Measurements from ENCODE around the gene TMEM89.
A peak's percentile ranks its signal among the peaks of the same experiment; 100 is the strongest.

The TMEM89 gene

GRCh38 chr3:48662753-48663488 is 41.4 kb upstream of the TMEM89 start, which contains the start of gene CELSR3:
TSS of gene CELSR3 (minus strand) at chr3:48662886. CDS start at chr3:48662634, 252 bp downstream.
- Histone ChIP-seq H4K8ac (ENCODE audit: low read depth, low read length) (no peak within 1 kb of the TSS), H3K18ac (ENCODE audit: low read length) (peak within 1 kb of the TSS; percentile 98), H3K23ac (ENCODE audit: low read depth, low read length, poor library complexity) (peak within 1 kb of the TSS; percentile 87), H3K36me3 (replicated peaks in 1 of 2; ENCODE audit: control insufficient read depth in 2 of 2, insufficient read depth in 2 of 2, low read length in 2 of 2) (peaks cover 30 to 56% of the 10 kb centered on the region in 2 donors), H3K79me1 (ENCODE audit: low read depth, low read length) (peaks cover 1% of the 10 kb centered on the region), H2BK12ac (ENCODE audit: low read length) (no peak within 1 kb of the TSS), H4K91ac (ENCODE audit: low read depth, low read length, poor library complexity) (no peak within 1 kb of the TSS), H3K4ac (ENCODE audit: low read length) (no peak within 1 kb of the TSS), H2BK15ac (ENCODE audit: low read length) (peak within 1 kb of the TSS; percentile 83), H2AK5ac (ENCODE audit: low read depth, low read length) (peak within 1 kb of the TSS; percentile 63), H2BK5ac (ENCODE audit: low read length) (peak within 1 kb of the TSS; percentile 7), H3K27me3 (ENCODE audit: control insufficient read depth in 3 of 3, insufficient read depth in 3 of 3, low read depth in 1 of 3, low read length in 3 of 3) (no peaks in the 10 kb centered on the region), H3K9me3 (replicated peaks in 1 of 2; ENCODE audit: control insufficient read depth in 2 of 2, insufficient read depth in 1 of 2, low read depth in 1 of 2, low read length in 2 of 2) (peaks cover 6 to 24% of the 10 kb centered on the region in 2 donors), H3K4me3 (ENCODE audit: low read length in 2 of 2) (peak within 1 kb of the TSS; percentile 79 to 85), H2AFZ (ENCODE audit: low read length) (peak within 1 kb of the TSS; percentile 93), H3K4me1 (ENCODE audit: control insufficient read depth in 2 of 2, insufficient read depth in 1 of 2, low read depth in 1 of 2, low read length in 2 of 2) (peaks cover 5% of the 10 kb centered on the region in 2 donors), H2BK120ac (ENCODE audit: low read depth, low read length) (peak within 1 kb of the TSS; percentile 38), H3K4me2 (ENCODE audit: insufficient read depth, low read length, poor library complexity, severe bottlenecking) (peak within 1 kb of the TSS; percentile 94), H3K27ac (replicated peaks; ENCODE audit: low read length) (peak within 1 kb of the TSS; percentile 99), H3K14ac (ENCODE audit: low read length) (peak within 1 kb of the TSS; percentile 39), H3K9ac (ENCODE audit: low read depth, low read length, poor library complexity) (peak within 1 kb of the TSS; percentile 89)
- peak; percentile 90 for DNase-seq (ENCODE audit: low spot score)
- WGBS, 2 donors (ENCODE audit: extremely low coverage in 2 of 2, insufficient read length in 2 of 2, insufficient replicate concordance in 1 of 2), result no CpG with 5 or more reads among the region's 52 CpGs

GRCh38 chr3:48662145-48662752 is 40.7 kb upstream of the TMEM89 start:
- Histone ChIP-seq H3K9ac (ENCODE audit: low read depth, low read length, poor library complexity) (no peak overlapping the region), H3K4me2 (ENCODE audit: insufficient read depth, low read length, poor library complexity, severe bottlenecking) (peak overlapping the region; percentile 94), H3K27ac (replicated peaks; ENCODE audit: low read length) (no peak overlapping the region), H4K91ac (ENCODE audit: low read depth, low read length, poor library complexity) (no peak overlapping the region), H2AK5ac (ENCODE audit: low read depth, low read length) (peak overlapping the region; percentile 41), H3K9me3 (replicated peaks in 1 of 2; ENCODE audit: control insufficient read depth in 2 of 2, insufficient read depth in 1 of 2, low read depth in 1 of 2, low read length in 2 of 2) (peaks cover 6 to 24% of the 10 kb centered on the region in 2 donors), H3K4me3 (ENCODE audit: low read length in 2 of 2) (peak overlapping the region; percentile 79 to 85), H2BK120ac (ENCODE audit: low read depth, low read length) (no peak overlapping the region), H2BK12ac (ENCODE audit: low read length) (no peak overlapping the region), H3K23ac (ENCODE audit: low read depth, low read length, poor library complexity) (no peak overlapping the region), H4K8ac (ENCODE audit: low read depth, low read length) (no peak overlapping the region), H3K27me3 (ENCODE audit: control insufficient read depth in 3 of 3, insufficient read depth in 3 of 3, low read depth in 1 of 3, low read length in 3 of 3) (no peaks in the 10 kb centered on the region), H2BK5ac (ENCODE audit: low read length) (no peak overlapping the region), H3K18ac (ENCODE audit: low read length) (peak overlapping the region; percentile 15), H3K79me1 (ENCODE audit: low read depth, low read length) (peaks cover 1% of the 10 kb centered on the region), H2BK15ac (ENCODE audit: low read length) (no peak overlapping the region), H3K14ac (ENCODE audit: low read length) (no peak overlapping the region), H2AFZ (ENCODE audit: low read length) (peak overlapping the region; percentile 93), H3K4me1 (ENCODE audit: control insufficient read depth in 2 of 2, insufficient read depth in 1 of 2, low read depth in 1 of 2, low read length in 2 of 2) (peaks cover 5% of the 10 kb centered on the region in 2 donors), H3K36me3 (replicated peaks in 1 of 2; ENCODE audit: control insufficient read depth in 2 of 2, insufficient read depth in 2 of 2, low read length in 2 of 2) (peaks cover 32 to 63% of the 10 kb centered on the region in 2 donors), H3K4ac (ENCODE audit: low read length) (no peak overlapping the region)
- DNase-seq (ENCODE audit: low spot score), result no peak
- no CpG with 5 or more reads among the region's 46 CpGs for WGBS, 2 donors (ENCODE audit: extremely low coverage in 2 of 2, insufficient read length in 2 of 2, insufficient replicate concordance in 1 of 2)

GRCh38 chr3:48661501-48662144 is 40.1 kb upstream of the TMEM89 start:
- H3K4me3 ChIP-seq (ENCODE audit: low read length in 2 of 2), result peak overlapping the region; percentile 79
- DNase-seq (ENCODE audit: low spot score), result peak; percentile 86
- no peak overlapping the region for H2BK12ac ChIP-seq (ENCODE audit: low read length)
- no peak overlapping the region for H3K27ac ChIP-seq (replicated peaks; ENCODE audit: low read length)
- WGBS, 2 donors (ENCODE audit: extremely low coverage in 2 of 2, insufficient read length in 2 of 2, insufficient replicate concordance in 1 of 2), result no CpG with 5 or more reads among the region's 67 CpGs
- H2BK5ac ChIP-seq (ENCODE audit: low read length), result no peak overlapping the region
- peak overlapping the region; percentile 94 for H3K4me2 ChIP-seq (ENCODE audit: insufficient read depth, low read length, poor library complexity, severe bottlenecking)
- peaks cover 5 to 9% of the 10 kb centered on the region in 2 donors for H3K4me1 ChIP-seq (ENCODE audit: control insufficient read depth in 2 of 2, insufficient read depth in 1 of 2, low read depth in 1 of 2, low read length in 2 of 2)
- H3K18ac ChIP-seq (ENCODE audit: low read length), result peak overlapping the region; percentile 13
- H3K36me3 ChIP-seq (replicated peaks in 1 of 2; ENCODE audit: control insufficient read depth in 2 of 2, insufficient read depth in 2 of 2, low read length in 2 of 2), result peaks cover 32 to 66% of the 10 kb centered on the region in 2 donors
- H3K4ac ChIP-seq (ENCODE audit: low read length), result no peak overlapping the region
- no peaks in the 10 kb centered on the region for H3K27me3 ChIP-seq (ENCODE audit: control insufficient read depth in 3 of 3, insufficient read depth in 3 of 3, low read depth in 1 of 3, low read length in 3 of 3)
- H4K91ac ChIP-seq (ENCODE audit: low read depth, low read length, poor library complexity), result no peak overlapping the region
- no peak overlapping the region for H2AK5ac ChIP-seq (ENCODE audit: low read depth, low read length)
- H3K23ac ChIP-seq (ENCODE audit: low read depth, low read length, poor library complexity), result peak overlapping the region; percentile 34
- H3K14ac ChIP-seq (ENCODE audit: low read length), result no peak overlapping the region
- no peak overlapping the region for H4K8ac ChIP-seq (ENCODE audit: low read depth, low read length)
- peaks cover 1% of the 10 kb centered on the region for H3K79me1 ChIP-seq (ENCODE audit: low read depth, low read length)
- H3K9me3 ChIP-seq (replicated peaks in 1 of 2; ENCODE audit: control insufficient read depth in 2 of 2, insufficient read depth in 1 of 2, low read depth in 1 of 2, low read length in 2 of 2), result peaks cover 6 to 24% of the 10 kb centered on the region in 2 donors
- peak overlapping the region; percentile 78 for H3K9ac ChIP-seq (ENCODE audit: low read depth, low read length, poor library complexity)
- H2AFZ ChIP-seq (ENCODE audit: low read length), result no peak overlapping the region
- no peak overlapping the region for H2BK15ac ChIP-seq (ENCODE audit: low read length)
- peak overlapping the region; percentile 56 for H2BK120ac ChIP-seq (ENCODE audit: low read depth, low read length)

Measured in neuronal stem cell (in vitro differentiated cells).